HG03108 (cell line): ENCODE results near the gene LTBP2.

Experiments used
- ATAC-seq: cut with Tn5 transposase; IDR thresholded peaks from one replicate; pipeline ENCODE4 v1.9.1; 2021; ENCODE audit warnings: moderate library complexity; ENCODE audit not compliant: unreplicated experiment

Gene LTBP2

DNA sequence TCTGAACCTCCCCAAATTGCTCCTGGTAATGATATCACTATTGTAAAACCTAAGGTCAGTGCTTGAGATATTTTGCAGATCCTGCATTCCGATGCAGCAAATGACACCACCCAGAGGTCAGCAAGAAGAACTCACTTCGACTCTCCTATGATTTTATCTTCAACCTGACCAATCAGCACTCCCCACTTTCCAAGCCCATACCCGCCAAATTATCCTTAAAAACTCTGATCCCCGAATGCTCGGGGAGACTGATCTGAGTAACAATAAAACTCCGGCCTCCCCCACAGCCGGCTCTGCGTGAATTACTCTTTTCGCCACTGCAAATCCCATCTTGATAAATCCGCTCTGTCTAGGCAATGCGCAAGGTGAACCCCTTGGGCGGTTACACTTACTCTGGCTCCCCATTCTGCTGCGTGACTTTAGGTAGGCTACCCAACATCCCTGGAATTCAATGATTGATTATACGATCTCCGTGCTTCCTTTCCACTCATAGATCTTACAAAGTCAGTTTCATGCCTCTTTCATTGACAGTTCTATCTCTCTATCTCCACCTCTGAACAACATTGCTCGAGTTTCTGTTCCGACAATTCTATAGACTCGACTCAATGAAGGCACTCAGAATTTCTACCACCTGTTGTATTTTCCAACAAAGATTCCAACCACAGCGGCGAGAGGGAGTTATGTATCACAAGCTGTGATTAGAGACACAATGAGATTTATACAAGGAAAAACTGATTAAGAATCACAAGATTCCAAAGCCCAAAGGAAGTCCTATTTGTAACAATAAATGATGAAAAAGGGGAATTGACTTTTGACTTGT, 119.9 kb downstream of the LTBP2 start:
- no peak for ATAC-seq

DNA sequence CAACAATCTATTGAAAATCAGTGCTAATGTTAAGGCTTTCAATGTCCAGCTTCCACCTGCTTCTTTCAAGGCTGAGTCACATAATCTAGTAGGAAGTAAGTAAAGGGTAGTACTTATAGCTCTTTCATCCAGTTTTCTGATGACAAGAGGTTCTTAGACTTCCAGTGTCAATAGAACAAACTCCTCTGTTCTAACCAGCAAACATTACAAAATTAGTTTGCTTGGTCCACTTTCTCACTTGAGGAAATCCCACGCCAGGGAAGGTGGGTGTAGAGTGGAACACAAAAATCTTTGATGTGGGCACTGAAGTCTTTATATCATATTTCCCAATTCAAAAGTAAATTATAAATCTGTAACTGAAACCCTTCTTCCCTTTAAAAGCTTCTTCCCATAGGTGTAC, 121.6 kb downstream of the LTBP2 start:
- no peak for ATAC-seq

DNA sequence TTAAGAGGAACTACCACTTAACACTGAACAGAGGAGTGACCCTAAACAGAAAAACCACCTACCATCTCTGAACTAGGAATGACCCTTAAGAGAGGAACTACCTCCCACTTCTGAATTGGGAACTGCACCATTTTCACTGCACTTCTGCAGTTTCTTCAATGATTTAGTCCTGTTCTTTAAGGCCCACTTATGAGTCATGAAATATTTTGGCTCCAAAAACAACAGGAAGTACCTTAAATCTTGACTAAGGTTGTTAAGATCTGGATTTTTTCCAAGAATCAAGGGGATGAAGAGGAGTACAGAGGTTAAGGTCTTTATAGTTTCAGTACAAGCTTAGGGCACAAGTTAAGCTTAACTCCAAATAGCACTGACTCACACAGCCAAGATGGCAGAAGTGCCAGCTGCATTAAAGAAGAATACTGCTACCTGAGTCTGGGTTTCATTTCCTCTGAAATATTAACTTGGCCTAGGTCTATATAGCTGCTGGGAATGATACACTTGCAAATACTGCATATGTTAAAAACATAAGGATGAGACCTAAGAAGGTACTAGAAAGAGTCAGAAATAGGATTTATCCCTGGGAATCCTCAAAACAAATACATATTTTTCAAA, 123.1 kb downstream of the LTBP2 start:
- ATAC-seq = no peak

DNA sequence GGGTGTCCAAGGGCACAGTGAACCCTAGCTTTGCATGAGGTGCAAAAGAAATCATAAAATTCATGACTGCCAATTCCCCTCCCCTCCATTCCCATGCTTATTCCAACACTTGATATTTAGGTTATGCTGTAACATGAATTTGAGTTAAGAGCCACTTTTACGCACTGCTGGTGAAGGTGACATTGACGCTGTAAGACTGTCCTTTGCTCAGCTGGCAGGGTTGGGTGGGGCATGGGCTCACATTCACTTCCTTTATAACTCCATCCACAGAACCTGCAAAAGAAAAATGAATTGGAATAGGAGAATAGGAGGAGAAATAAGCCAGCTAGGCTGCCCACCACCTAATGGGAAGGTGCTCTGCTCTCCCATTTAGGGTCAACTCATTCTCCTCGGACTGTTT, 125.9 kb downstream of the LTBP2 start:
- ATAC-seq = no peak

DNA sequence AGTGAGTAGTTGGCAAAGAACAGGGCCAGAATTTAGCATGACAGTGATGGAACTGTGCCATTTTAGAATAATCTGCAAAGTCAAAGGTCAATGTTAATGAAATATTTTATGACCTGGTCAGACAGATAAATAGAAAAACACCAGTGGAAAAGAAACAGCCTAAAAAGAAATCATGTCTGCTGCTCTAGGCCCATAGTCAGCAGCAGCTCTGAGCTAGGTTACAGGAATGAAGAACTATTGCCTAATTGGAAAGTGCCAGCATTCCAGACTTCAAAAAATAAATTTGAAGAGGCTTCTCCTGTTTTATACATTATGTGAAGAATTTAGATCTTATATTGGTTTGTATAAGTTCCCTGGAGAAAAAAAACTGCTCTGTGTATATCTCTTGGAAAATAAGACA, 128.7 kb downstream of the LTBP2 start:
- no peak for ATAC-seq

DNA sequence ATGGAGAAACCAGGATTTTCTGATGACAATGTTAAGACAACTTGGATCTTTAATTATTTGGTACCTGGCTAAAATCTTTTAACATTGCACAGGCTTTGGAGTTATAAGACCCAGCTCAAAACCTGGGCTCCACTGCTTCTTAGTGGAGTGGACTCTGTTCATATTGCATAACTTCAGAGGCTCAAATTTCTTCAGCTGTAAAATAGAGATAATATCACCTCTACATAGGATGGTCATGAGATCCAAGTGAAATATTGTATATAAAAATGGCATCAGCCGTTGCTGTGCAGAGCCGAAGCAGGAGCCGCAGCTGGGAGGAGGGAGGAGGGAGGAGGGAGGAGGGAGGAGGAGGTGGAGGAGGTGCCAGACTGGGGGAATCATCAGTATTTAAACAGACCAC, 129.5 kb downstream of the LTBP2 start:
- ATAC-seq = no peak

DNA sequence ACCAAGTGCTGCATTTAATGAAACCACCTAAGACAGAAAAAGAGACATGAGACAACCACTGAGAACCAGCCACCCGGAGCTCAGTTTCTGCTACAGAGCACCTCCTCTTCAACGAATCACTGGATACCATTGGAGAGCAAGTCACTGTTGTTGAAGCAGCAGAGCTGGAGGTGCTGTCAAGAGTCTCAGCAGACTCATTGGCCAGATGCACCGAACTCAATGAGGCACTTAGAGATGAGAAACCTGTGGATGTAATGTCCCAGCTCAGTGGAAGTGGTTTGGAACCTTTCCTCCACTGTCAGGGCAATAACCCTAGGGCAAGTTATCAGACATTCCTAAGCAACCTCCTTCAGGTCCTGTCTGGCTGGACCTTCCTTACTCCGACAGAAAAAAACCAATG, 132.0 kb downstream of the LTBP2 start:
- ATAC-seq = no peak

DNA sequence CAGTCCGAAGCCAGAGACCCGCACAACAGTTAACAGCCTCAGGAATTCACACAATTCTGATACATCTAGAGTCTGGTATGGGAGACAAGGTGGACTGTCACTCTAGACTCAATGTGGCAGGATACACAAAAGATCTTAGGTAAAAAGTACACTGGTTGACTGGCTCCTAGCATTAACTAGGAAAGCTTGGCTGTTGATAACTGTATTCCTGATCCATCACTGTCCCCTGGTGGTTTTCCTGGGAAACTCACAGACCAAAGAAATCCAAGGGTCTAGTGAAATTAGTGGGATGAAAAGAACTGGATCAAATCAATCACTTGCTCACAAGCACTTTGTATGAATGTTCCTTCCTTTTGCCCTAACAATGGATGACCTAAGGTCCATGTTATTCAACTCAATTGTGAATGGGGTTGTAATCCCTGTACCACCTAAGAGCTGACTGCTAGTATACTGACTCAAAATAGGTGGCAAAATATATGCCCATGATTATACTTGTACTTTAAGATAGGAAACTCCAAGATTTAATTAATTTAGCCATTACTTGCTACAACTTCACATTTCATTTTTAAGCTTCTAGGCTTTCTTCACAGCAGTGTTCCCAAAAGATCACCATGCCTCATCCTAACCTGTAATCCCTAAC, 132.9 kb downstream of the LTBP2 start:
- ATAC-seq = no peak

DNA sequence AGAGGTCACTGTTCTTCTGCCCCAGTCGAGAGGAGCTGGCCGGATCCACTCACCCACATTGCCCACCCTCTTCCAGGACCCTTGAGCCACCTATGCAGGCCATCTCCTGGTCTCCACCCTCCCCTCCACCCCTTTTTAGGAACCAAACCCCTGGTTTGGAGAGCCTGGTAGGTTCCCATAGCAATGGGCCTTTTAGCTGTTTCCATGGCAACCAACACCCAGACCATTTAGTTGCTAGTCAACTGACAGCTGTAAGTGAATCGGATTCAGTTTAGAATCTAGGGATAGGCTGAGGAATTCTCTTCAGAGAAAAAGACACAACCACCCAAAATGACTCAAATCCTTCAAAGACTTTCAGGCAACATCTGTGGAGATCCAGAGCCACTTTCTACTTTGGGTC, 135.4 kb downstream of the LTBP2 start:
- no peak for ATAC-seq

DNA sequence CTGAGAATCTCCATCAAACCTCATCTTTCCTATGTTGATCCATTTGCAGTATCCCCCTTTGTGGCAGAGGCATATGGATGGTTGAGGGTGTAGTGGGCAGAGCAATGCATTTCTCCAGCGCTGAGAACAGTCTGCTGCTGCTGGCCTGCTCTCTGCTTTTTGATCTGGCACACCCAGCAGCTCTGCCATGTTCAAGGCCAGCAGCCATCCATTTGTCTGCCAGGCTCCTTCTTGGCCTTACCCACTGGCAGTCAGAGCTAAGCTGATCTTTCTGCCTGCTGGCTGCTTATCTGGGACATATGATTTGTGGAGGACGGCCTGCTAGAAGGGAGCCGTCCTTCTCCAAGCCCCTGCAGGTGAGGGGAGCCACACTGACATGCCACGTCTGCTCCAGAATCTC, 135.9 kb downstream of the LTBP2 start:
- no peak for ATAC-seq

DNA sequence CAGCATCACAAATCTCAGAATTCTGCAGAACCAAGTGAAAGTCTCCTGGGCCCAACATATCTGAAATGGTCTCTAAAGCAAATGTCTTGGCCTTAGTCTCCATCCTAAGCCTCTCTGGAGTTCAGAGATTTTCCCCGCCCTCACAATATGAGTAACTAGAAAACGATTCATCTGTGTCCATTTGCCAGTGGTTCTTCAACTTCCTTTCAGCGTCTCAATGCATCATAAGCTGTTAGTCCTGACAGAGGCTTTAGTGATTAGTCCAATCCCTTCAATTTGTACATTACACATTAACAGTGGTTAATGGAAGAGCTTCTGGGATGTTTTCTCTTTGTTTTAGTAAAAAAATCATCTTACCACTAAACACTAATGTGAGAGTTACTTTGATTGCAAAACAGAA, 136.4 kb downstream of the LTBP2 start:
- ATAC-seq = no peak

DNA sequence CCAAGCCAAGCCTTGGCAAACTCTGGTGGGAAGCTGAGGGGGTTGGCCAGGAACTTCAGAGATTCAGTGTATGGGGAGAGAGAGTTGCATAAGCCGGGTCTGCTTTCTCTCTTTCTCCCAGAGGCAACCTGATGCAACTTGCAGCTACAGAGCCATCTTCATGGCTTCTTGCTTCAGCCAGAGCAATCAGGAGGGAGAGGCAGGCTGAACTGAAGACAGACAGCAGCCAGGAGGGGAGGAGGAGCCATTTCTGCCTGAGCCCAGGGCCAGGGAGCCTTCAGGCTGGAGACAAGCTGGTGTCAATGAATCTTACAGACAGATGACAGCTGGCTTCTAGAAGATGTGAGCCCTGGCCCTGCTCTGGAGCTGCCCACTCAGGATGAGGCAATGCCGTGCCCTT, 137.7 kb downstream of the LTBP2 start:
- ATAC-seq = no peak

DNA sequence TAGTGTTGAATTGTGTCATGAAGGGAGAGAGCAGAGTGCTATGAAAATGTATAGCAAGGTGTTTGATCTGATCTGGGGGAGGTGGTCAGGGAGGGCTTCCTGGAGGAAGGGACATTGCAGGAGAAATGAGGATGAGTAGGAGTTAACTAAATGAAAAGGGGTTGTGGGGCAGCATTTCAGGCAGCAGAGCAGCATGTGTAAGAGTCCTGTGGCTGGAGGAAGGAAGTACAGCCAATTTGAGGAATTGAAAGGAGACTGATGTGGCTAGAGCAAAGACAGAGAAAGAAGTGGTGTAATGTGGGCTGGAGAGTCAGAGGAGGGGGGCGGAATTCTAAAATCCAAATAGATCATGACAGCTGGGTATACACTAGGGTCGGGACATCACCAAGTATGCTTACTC, 139.4 kb downstream of the LTBP2 start:
- no peak for ATAC-seq

DNA sequence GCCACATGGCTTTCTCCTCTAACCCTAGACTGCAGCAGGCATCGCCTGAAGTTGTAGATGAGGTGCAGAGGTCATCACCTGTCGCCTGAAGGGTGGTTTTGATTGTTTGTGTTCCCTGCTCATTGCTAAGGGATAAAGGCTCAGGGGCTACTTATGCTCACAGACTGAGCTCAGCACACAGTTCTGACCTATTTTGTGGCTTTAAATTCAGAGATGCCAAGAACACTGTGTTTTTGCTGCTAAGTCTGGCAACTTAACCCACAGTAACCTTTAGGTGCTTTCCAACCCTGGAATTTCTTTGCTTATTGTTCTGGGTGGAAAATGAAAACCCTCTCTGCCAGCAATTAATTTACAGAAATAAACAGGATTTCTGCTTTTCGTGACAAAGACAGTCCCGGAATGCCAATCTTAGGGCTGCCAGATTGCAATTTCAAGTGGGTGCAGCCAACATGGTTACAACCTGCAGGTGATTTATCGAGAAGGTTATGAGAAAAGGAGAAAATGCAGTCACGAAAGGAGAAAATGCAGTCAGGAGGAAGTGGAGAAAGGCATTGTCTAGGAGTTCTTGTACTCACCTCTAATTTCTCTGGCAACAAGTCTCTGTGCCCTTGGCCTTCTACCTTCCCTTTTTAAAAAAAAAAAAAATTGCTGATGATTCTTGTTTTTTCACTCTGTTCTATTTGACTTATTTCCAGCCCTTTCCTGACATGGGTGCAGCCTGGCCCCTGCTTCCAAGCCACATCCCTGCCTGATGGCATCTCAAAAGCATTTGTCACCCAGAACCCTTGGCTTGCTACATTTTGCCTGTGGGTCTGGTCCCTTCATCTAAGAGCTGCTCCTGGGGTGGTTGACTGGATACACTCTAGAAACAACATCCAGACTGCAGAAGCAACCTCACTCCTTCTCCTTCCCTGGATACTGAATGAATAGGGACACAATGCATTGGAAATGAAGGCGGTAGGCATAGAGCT, 142.2 kb downstream of the LTBP2 start:
- no peak for ATAC-seq

DNA sequence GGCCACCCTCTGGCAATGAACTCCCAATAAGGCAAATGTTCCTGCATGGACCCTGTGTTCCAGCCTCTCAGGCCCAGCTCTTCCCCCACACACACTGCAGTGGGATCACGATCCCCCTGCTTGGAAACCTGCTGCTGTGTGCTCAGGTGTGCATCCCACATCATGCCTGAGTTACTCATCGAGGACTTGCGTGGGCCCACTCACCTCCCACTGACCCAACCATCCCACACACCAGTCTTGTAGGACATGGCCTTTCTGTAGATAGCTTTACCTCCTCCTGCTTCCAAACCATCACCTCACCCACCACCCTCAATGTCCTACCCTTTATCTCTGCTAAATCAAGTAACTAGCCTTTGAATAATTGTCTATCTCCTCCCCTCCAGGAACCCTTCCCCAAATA, 143.5 kb downstream of the LTBP2 start:
- ATAC-seq = no peak

DNA sequence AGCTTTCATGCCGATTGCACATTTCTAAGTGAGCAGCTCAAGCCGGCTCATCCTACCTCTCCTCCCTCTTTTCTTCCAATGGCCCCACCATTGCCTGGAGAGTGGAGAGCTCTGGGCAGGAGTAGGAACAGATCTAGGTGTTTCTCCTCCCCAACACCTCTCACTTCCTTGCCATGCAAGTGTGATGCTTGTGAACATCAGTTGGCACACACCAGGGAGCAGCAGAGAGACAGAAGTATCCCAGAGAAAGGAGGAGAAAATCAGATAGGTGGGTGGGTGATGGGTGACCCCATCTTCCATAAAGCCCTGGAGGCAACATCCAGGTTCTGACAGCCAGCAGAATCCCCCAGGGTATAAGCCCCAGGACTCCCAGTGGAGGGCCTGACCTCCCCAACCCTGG, 146.7 kb downstream of the LTBP2 start:
- ATAC-seq = no peak

DNA sequence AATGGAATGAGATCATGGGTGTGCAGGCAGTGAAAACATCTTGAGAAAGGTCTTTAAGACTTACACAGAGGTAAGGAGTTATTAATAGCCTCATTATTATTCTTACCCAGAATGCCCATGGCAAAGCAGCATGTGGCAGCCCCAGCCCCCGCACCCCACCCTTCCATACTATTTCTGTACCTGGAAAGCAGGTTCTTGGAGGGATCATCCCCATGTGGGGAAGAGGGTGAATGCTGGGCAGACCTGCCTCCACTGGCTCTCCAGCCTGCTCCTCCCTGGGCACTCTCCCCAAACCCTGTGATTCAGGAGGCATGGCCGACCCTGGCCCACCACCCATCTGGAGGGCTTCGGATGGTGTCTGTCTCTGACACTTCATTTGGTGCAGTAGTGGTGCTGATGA, 147.3 kb downstream of the LTBP2 start:
- no peak for ATAC-seq

DNA sequence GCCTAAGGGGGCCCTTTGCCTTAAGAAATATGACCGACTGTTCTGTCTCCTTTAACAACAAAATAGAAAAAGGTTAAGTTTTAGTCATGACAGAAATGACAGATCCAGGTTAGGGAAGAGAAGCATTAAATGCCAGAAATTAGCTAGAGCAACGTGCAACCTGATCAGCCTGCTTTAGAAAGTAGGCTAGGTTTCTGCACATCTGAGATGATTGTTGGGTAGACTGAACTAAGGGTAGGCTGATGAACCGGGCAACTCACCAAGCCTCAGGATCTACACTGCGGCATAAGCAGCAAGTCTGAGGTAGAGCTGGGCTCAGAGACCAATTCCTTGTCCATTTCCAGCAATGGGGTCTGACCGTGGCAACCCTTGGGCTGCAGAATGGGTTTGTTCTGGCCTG, 148.3 kb downstream of the LTBP2 start:
- ATAC-seq = no peak

DNA sequence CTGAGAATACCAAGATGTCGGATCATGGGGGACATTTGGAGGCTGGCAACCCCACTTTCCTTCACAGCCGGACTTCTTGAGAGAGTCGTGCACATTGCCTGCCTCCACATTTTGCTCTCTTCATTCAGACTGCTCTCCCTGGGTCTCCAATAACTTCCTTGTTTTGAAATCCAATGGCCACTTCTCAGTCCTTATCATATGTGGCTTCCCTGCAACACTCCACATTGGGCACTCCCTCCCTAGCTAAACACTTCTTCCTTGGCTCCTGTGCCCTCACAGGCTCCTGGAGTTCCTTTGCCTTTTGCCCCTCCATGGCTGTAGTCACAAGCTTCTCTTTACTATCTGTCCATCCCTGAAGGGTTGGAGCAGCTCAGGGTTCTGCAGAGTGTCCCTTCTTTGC, 149.0 kb downstream of the LTBP2 start:
- ATAC-seq = no peak

DNA sequence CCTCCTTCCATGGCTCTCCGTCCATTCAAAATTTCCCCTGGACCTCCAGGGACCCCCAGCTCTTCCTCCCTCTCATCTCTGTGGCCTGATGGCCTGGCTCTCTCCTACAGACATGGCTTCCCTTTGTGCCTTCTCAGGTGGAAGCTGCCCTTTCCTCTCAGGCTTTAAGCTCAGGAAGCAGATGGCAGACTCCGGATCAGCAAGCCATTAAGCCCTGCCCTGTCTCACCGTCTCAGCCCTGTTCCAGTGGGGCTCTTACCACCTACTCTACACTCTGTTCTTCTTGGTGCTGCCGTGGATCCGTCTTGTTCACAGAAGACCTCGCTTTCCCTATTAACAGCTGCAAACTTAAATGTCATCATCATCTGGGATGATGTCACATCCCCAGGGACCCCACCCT, 152.1 kb downstream of the LTBP2 start:
- no peak for ATAC-seq

DNA sequence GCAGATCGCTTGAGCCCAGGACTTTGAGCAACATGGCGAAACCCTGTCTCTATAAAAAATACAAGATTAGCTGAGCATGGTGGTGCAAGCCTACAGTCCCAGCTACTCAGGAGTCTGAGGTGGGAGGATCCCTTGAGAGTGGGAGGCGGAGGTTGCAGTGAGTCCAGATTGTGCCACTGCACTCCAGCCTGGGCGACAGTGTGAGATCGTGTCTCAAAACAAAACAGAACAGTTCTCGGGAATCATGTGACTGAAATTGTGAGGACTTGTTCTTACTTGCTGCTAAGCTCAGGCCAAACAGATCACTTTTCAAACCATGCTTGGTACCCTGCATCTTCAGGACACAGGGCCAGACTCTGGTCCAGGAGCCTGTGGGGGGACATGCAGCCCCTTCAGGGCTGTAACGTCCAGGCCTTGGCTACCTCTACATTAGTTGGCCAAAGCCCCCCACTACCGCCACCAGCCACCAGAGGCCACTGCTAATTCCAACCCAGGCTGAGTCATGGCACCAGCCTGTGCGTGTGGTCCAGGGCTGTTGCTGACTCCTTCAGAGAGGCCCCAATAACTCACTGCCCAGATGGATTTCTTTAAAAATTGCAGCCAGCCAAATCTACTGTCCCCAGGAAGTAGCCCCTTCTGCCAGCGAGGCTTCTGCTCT, 152.6 kb downstream of the LTBP2 start:
- peak; percentile 54 for ATAC-seq
